Omental fat pad (tissue), 4 donors: Measurements from ENCODE around the gene CDK14. TPM values are rescaled to one million over a fixed set of nuclear protein-coding genes. Genes with fewer than 3 reads are reported as not detected.
A peak's percentile ranks its signal among the peaks of the same experiment; 100 is the strongest.

Source experiments
- ATAC-seq: fragments of 150-250 bp; one replicate; pipeline ENCODE4 v1.9.1; 2016; ENCODE audit warnings: mild to moderate bottlenecking, moderate library complexity; ENCODE audit not compliant: low FRiP score
- DNase-seq: peaks from one replicate; pipeline ENCODE4 v3.0.0-alpha.2; 2019; ENCODE audit warnings: low spot score
- CTCF ChIP-seq, 3 donors: fragments of 450-650 bp; IDR thresholded peaks; one replicate each; pipeline ENCODE4 v1.5.1; 2016 to 2017; ENCODE audit warnings: antibody characterized with exemption in 3 of 3, mild to moderate bottlenecking in 3 of 3, moderate library complexity in 2 of 3
- total RNA-seq, 4 donors: library from RNA; depleted of rRNA; stranded (reverse); fragments of >200 nt; gene quantifications; one replicate each; pipeline ENCODE4 v1.1.0, GENCODE V29; 2016

Gene CDK14
- total RNA-seq, 4 donors from 2014 or later: 25.2 to 40.3 (median 30.8) TPM

GRCh38 chr7:91080351-91080750 lies 484.2 kb downstream of the CDK14 start:
- no peak for DNase-seq
- no peak for ATAC-seq

GRCh38 chr7:91082038-91082437 lies 485.9 kb downstream of the CDK14 start:
- TF ChIP-seq CTCF (IDR thresholded peaks at IDR 0.05): no peak
- DNase-seq (no peak), ATAC-seq (peak; percentile 52)

More at GRCh38 chr7:91080351-91080750, 484.2 kb downstream of the CDK14 start:
- no peak for TF ChIP-seq CTCF (IDR thresholded peaks at IDR 0.05)

- no peak for ATAC-seq
These were observed 486.9 kb downstream of the CDK14 start for GRCh38 chr7:91082852-91083495.

GRCh38 chr7:91083855-91084644 lies 487.9 kb downstream of the CDK14 start:
- no peak for ATAC-seq
- no peak for TF ChIP-seq CTCF (IDR thresholded peaks at IDR 0.05)
- DNase-seq: no peak

More at GRCh38 chr7:91082852-91083495, 486.9 kb downstream of the CDK14 start:
- no peak for TF ChIP-seq CTCF (IDR thresholded peaks at IDR 0.05)
- DNase-seq: no peak

GRCh38 chr7:91085175-91085574 lies 489.1 kb downstream of the CDK14 start:
- no peak for TF ChIP-seq CTCF (IDR thresholded peaks at IDR 0.05)
- DNase-seq (no peak), ATAC-seq (no peak)

- ATAC-seq (no peak), DNase-seq (no peak)
- TF ChIP-seq CTCF (IDR thresholded peaks at IDR 0.05): no peak
These were observed 490.1 kb downstream of the CDK14 start for GRCh38 chr7:91086200-91086599.
